Stimulated activated CD4-positive, alpha-beta T cell treated with anti-CD3 and anti-CD28 coated beads, Interleukin-15, amount 100 ng/mL, for 1 hour (primary cell): Measurements from ENCODE around the gene ADM2.

Source experiments
- DNase-seq, 2 donors: peaks; one replicate each; pipeline ENCODE4 v3.0.0-alpha.2; 2020; ENCODE audit warnings: low read depth in 1 of 2, low spot score in 1 of 2

Gene ADM2

GRCh38 chr22:50523806-50524675, 42.7 kb downstream of the ADM2 start:
- no peak for DNase-seq

GRCh38 chr22:50524676-50525103, 43.3 kb downstream of the ADM2 start:
- DNase-seq: no peak

GRCh38 chr22:50525104-50525857, 43.9 kb downstream of the ADM2 start, which contains the start of gene SCO2:
Gene SCO2, minus strand, starts transcription at chr22:50525598. Its CDS starts 1,187 bp downstream, at chr22:50524411.
- peak; percentile 97 to 98 for DNase-seq

DNA sequence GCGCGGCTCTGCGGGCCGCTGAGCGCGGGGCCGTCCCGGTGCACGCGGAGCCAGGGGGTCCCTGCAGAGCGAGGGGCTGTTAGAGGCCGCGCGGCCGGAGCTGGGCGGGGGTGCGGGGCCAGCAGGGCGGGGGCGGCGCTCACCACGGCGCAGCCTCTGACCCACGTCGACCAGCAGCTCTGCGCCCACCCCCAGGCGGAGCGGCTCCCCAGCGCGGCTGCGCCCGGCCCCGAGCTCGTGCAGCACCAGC, 44.4 kb downstream of the ADM2 start:
- no peak for DNase-seq

DNA sequence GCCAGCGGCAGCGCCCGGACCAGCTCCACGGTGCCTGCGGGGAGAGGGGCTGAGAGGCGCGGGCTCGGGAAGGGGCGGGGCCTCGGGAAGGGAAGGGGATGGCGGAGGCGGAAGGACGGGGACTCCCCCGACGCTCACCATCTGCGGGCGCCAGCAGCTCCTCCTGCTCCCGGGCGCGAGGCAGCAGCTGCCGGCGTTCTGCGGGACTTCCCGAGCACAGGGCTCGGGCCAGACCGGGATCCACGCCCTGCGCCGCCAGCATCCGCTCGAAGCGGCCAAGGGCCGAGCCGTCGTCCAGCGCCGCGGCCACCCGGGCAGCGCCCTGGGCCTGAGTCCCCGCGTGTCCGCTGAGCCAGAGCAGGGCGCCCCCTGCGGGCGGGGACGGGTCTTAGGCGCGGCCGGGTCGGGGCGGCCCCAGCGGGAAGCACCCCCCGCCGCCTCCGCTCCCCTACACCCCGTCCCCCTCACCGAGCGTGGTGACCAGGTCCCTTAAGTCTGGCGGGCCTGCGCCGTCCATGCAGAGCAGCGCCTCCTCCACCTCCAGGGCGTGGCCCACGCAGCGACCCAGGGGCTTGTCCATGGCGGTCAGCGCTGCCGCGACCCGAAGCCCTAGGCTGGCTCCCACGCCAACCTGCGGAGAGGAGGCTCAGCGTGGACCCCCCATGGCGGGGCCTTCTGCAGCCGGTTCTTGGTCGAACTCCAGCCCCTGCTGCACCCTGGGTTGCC, 44.9 kb downstream of the ADM2 start:
- DNase-seq: peak; percentile 65 to 78

- no peak for DNase-seq
These were observed 45.8 kb downstream of the ADM2 start for GRCh38 chr22:50526834-50527801.

DNA sequence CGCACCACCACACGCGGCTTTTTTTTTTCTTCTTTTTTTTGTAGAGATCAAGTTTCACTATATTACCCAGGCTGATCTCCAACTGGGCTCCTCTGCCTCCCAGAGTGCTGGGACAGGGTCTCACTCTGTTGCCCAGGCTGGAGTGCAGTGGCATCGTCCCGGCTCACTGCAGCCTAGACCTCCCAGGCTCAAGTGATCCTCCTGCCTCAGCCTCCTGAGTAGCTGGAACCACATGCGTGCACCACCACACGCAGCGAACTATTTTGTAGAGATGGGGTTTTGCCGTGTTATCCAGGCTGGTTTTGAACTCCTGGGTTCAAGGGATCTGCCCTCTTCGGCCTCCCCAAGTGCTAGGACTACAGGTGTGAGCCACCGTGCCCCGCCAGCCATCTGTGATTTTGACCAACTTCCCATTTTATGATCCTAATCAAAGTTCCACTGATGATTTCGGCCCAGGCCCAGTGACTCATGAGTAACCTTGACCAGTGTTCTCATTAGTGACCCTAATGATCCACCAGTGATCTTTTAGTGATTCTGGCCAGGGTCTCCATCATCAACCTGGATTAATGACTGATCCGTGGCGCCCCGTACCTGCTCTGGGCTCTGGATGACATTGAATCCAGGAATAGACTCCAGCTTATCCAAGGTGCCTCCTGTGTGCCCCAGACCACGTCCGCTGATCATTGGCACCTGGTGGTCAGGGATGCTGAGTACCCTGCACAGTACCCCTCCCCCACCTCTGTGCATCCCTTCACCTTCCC, 46.8 kb downstream of the ADM2 start:
- DNase-seq: no peak

DNA sequence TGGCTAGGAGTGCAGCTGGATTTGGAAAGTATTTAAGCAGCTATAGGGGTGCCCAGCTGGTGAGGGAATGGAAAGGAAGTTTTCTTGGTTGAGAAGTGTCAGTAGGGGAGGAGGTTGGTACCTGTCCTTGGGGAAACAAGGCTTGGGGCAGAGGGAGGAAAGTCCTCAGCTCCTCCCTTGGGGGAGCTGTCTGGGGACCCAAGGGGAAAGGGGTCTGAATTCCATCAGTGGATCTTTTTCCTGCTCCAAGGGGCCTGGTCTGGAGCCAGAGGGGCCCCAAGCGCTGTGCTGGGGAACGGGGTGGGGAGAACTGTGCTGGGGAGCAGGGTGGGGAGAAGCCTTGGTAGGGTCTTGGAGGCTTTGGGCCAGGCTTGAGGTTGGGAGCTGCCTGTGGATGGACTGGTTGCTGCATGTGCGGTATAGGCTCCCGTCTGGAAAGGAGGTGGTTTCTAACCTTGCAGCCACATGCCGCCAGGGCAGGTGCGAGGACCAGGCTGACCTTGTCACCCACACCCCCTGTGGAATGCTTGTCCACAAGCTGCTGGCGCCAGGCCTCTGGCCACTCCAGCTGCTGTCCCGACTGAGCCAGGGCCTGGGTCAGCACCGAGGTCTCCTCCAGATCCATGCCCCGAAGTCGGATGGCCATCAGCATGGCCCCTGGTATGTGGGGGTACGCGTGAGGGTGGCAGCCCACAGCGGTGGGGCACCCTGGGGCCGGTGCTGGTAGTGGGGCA, 47.5 kb downstream of the ADM2 start:
- DNase-seq: no peak

DNA sequence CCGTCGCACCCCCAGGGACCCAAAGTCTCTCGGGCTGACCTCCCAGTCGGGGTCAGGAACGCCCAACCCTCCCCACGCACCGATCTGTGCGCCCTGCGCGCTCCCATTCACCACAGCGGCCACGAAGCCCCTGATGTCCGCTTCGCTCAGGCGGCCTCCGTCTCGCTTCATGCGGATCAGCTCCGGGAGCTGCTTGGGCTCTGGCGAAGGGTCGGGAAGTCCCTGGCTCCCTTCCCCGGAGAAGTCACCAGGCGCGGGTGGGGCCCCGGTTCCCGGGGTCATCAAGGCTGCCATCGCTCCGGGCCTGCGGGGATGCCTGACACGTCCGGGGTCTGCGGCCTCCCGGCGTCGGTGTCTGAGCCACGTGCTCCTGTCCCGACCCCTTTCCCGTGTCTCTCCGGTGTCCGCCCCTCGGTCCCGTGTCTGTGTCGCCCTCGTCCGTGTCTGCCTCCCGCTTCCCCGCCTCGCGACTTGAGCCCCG, 48.1 kb downstream of the ADM2 start:
- no peak for DNase-seq

DNA sequence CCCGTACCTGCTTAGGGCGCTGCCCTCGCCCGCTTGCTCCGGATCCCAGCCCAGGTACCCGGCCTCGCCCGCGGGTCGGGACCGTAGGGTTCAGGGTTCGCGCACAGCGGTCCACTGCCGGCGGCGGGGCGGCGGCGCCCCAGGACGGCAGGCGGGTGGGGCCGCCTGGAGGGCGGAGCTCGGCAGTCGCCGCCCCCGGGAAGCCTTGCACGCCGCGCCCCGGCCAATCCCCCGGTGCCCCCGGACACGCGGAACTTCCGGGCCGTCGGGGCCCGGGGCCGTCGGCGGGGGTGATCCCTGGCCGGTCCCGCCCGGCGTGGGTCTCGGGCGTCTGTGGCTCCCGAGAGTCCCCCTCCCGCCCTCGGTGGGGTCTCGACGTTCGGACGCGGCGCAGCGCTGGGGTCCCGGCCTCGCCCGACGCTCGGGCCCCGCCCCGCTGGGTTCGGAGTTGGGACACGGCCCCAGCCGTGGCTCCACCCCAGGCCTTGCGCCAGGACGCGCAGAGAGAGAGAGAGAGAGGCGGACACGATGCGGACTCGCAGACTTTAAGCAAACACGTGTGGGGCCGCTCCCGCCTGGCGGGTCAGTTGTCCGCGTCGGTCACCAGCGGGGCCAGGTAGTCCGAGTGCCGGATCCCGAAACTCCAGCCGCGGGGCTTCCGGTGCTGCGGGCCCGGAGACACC, 48.7 kb downstream of the ADM2 start, which contains the start of gene TYMP:
TSS of gene TYMP (minus strand) at position 116 of the 683 bp plus-strand sequence. CDS start 303 bp downstream, outside the sequence.
- DNase-seq: peak; percentile 54 to 64

DNA sequence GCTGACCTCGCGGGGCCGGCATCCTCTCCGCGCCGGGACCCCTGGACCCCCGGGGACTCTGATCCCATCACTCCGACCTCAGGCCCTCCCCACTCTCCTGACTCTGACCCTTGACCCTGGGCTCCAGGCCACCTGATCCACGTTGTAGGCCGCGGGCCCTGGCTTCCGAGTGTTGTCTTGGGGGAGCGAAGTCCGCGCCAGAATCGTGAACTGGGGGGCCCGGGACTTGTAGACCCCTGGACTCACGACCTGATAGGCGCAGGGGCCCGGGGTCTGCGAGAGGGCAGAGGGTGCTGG, 49.2 kb downstream of the ADM2 start:
- DNase-seq: no peak

DNA sequence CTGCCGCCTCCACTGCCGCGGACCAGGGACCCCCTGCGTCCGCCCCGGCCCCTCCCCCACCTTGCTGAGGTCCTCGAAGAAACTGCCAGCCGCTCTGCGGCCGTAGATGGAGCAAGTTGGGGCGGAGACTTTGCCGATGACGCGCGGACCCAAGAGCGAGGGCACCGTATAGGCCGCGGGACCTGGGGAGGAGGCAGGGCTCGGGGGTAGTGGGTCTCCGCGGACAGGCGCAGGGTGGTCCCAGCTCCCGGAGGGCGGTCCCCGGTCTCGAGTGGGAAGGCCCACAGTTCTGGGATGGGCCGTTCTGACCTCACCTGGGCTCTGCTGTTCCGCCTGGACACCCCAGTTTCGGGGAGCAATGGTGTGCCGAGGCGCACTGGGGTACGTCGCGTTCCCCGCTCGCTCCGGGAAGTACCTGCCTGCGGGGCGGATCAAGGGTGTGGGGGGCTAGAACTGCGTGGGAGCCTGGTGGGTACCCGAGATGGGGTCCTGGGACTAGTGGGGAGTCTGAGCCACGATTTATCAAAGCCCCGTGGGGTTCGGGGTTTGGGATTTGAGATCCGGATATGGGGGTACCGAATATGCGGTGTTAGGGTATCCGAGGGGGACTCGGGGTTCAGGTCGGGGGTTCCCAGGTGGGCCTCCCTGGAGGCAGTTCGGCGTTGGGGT, 49.7 kb downstream of the ADM2 start:
- DNase-seq: peak; percentile 65 to 67

DNA sequence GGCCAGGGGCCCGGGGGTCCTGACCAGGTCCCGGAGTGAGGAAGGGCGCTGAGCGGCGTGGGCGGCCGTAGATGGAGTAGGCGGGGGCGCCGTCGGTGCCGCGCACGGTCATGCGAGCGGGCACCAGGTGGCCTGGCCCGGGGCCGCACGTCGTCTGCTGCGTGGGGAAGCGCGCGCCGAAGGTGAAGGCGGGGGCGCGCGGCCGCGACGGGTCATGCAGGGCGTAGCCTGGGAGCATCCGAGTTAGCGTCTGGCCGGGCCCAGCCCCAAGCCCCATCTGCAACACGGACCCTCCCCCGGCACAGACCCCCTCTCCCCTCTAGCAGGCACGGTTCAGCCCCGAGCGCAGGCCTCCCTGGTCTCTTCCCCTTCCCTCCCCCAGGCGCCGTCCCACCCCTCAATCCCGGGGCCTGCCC, 50.2 kb downstream of the ADM2 start:
- DNase-seq: peak; percentile 50 to 61

DNA sequence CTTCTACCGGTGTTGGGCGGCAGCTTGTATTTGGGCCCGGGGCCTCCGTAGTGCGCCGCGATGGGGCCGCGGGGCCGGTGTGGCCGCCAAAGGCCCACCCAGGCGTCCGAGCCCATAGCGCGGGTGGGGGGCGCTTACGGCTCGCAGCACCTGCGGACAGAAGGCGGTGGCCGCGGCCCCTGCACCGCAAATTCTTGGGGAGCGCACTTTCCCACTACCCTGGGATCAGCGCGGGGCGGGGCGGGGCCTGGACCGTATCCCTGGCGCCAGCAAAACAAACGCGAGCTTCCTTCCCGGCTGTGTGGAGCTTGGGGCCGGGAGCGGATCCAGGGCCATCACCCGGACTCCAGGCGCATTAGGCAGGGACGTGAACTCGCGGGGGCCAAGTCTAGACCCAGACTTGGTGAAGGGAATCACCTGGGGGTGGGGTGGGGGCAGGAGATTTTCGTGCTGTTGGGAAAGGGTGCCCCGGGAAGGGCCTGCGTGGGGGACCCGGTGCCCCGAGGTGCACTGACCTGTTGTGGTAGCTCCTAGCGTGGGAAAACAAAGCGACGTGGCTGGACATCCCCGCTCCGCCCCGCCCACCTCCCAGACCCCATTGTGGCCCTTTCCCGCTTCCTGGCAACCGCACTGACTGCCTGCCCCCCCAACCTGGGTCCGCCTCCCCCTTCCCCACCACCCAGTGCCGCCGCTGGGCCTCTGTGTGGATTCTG, 50.8 kb downstream of the ADM2 start:
- DNase-seq: no peak

DNA sequence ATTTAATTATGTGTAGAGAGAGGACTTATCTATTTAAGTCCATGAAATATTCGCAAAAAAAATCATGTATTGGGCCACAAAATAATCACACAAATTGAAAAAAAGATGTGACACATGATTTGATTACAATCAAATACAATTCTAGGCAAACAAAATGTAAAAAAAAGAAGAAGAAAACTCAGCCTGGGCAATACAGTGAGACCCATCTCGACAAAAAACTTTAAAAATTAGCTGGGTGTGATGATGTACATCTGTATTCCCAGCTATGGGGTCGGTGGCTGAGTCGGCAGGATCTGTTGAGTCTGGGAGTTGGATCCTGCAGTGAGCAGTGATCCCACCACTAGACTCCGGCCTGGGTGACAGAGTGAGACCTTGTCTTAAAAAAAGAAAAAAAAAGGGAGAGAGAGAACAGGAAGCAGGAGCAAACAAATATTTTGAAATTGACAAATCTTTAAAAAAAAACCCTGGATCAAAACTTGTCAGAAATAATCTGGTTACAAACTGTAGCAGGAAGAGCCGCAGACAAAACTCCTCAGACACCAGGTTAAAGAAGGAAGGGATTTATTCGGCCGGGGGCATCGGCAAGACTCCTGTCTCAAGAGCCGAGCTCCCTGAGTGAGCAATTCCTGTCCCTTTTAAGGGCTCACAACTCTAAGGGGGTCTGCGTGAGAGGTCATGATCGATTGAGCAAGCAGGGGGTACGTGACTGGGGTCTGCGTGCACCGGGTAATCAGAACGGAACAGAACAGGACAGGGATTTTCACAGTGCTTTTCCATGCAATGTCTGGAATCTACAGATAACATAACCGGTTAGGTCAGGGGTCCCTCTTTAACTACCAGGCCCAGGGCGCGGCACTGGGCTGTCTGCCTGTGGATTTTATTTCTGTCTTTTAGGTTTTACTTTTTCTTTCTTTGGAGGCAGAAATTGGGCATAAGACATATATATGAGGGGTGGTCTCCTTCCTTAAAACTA, 51.8 kb downstream of the ADM2 start:
- DNase-seq: no peak
